H1 (cell line): ENCODE results near the gene CACNB2. TPM values are rescaled to one million over a fixed set of nuclear protein-coding genes. Genes with fewer than 3 reads are reported as not detected.

Experiments used
- CTCF ChIA-PET: fragments of 300-600 bp; sonication (Branson Sonifier 250); formaldehyde crosslinking; loops from one replicate; lab custom pipeline; 2021; ENCODE audit not compliant: partially characterized antibody; lab: Charles Lee
- POLR2A ChIA-PET: fragments of 300-600 bp; sonication (Branson Sonifier 250); formaldehyde crosslinking; loops from one replicate; lab custom pipeline; 2021; ENCODE audit warnings: inconsistent platforms; ENCODE audit not compliant: partially characterized antibody; lab: Charles Lee
- DNase-seq, 2 experiments: peaks; one replicate each; pipeline versions ENCODE4 v3.0.0 to v3.0.0-alpha.2; 2010 to 2022; ENCODE audit warnings: low spot score in 2 of 2, low read depth in 1 of 2, mixed read lengths in 1 of 2
- FAIRE-seq: peaks from 2 replicates; lab custom pipeline; 2011; peaks lifted over from hg19 to GRCh38; lab: Jason Lieb, UNC
- H2AFZ ChIP-seq: 2 replicates; pipeline ENCODE4 v1.8.1; 2012; ENCODE audit warnings: low read length, inconsistent platforms
- H2AK5ac ChIP-seq: 2 replicates; pipeline ENCODE4 v1.6.1; 2013; ENCODE audit warnings: low read depth, low read length
- H2BK120ac ChIP-seq: replicated peaks from 2 replicates; pipeline ENCODE3; 2013; ENCODE audit warnings: low read depth, low read length, inconsistent platforms
- H2BK12ac ChIP-seq: 2 replicates; pipeline ENCODE4 v1.6.1; 2013; ENCODE audit warnings: low read depth, low read length
- H2BK15ac ChIP-seq: 2 replicates; pipeline ENCODE4 v1.6.1; 2013; ENCODE audit warnings: low read length
- H2BK20ac ChIP-seq: 2 replicates; pipeline ENCODE4 v1.6.1; 2013; ENCODE audit warnings: low read length
- H2BK5ac ChIP-seq: 2 replicates; pipeline ENCODE4 v1.6.1; 2013; ENCODE audit warnings: low read depth, low read length
- H3K14ac ChIP-seq: 2 replicates; pipeline ENCODE4 v1.6.1; 2013; ENCODE audit warnings: inconsistent platforms; ENCODE audit not compliant: insufficient read length
- H3K18ac ChIP-seq: 2 replicates; pipeline ENCODE4 v1.6.1; 2013; ENCODE audit warnings: low read length; ENCODE audit errors: extremely low read depth
- H3K23ac ChIP-seq: 2 replicates; pipeline ENCODE4 v1.6.1; 2013; ENCODE audit warnings: inconsistent platforms; ENCODE audit not compliant: insufficient read length
- H3K23me2 ChIP-seq: 2 replicates; pipeline ENCODE4 v1.6.1; 2013; ENCODE audit warnings: low read depth, low read length
- H3K27ac ChIP-seq: 2 replicates; pipeline ENCODE4 v1.6.1; 2011; ENCODE audit warnings: low read depth, low read length, inconsistent platforms
- H3K27me3 ChIP-seq, 4 experiments: replicated peaks in 1 of 4; 1 replicate in 1 of 4; 2 replicates in 3 of 4; pipeline versions ENCODE4 v1.6.1 to v1.8.1; 2011 to 2013; ENCODE audit warnings: low read length in 3 of 4, mild to moderate bottlenecking in 3 of 4, inconsistent platforms in 2 of 4, mixed read lengths in 2 of 4, moderate library complexity in 1 of 4; ENCODE audit not compliant: control insufficient read depth in 3 of 4, insufficient read depth in 3 of 4; ENCODE audit errors: extremely low read depth in 1 of 4
- H3K36me3 ChIP-seq, 4 experiments: 2 replicates each; pipeline versions ENCODE4 v1.6.1 to v1.8.1; 2011 to 2013; ENCODE audit warnings: mild to moderate bottlenecking in 4 of 4, low read length in 3 of 4, moderate library complexity in 2 of 4, control low read depth in 1 of 4, inconsistent platforms in 1 of 4; ENCODE audit not compliant: insufficient read depth in 4 of 4, control insufficient read depth in 2 of 4
- H3K4ac ChIP-seq: replicated peaks from 2 replicates; pipeline ENCODE3; 2013; ENCODE audit warnings: low read length, low read depth, mixed read lengths, inconsistent platforms; ENCODE audit not compliant: insufficient read length
- H3K4me1 ChIP-seq, 4 experiments: replicated peaks in 1 of 4; 1 replicate in 1 of 4; 2 replicates in 3 of 4; pipeline versions ENCODE4 v1.6.1 to v1.8.1; 2011 to 2013; ENCODE audit warnings: low read length in 3 of 4, inconsistent platforms in 2 of 4, mixed read lengths in 1 of 4; ENCODE audit not compliant: insufficient read depth in 4 of 4, control insufficient read depth in 3 of 4
- H3K4me2 ChIP-seq, 2 experiments: 2 replicates each; pipeline versions ENCODE4 v1.6.1 to v1.8.1; 2011 to 2013; ENCODE audit warnings: low read depth in 2 of 2, low read length in 2 of 2, control low read depth in 1 of 2, inconsistent platforms in 1 of 2, mild to moderate bottlenecking in 1 of 2; ENCODE audit not compliant: insufficient read depth in 1 of 2
- H3K4me3 ChIP-seq, 4 experiments: fragments of 200-600, 300-600 bp in 1 of 4; sonication (generic), shearing (Covaris generic), sonication (Bioruptor Twin) in 1 of 4; 2 replicates each; pipeline versions ENCODE4 v1.5.1 to v1.8.1; 2011 to 2016; ENCODE audit warnings: low read length in 4 of 4, low read depth in 3 of 4, control low read depth in 2 of 4, inconsistent platforms in 2 of 4, mild to moderate bottlenecking in 2 of 4, mixed read lengths in 1 of 4, moderate library complexity in 1 of 4; ENCODE audit not compliant: insufficient read depth in 2 of 4; ENCODE audit errors: extremely low read depth in 1 of 4
- H3K56ac ChIP-seq: replicated peaks from 2 replicates; pipeline ENCODE3; 2013; ENCODE audit warnings: low read depth, mild to moderate bottlenecking, mixed read lengths, low read length, inconsistent platforms; ENCODE audit not compliant: insufficient read length
- H3K79me1 ChIP-seq: 2 replicates; pipeline ENCODE4 v1.6.1; 2013; ENCODE audit warnings: low read depth, low read length, control low read depth
- H3K79me2 ChIP-seq, 2 experiments: 2 replicates each; pipeline versions ENCODE4 v1.6.1 to v1.8.1; 2012 to 2013; ENCODE audit warnings: low read length in 2 of 2, mild to moderate bottlenecking in 2 of 2, inconsistent platforms in 1 of 2; ENCODE audit not compliant: insufficient read depth in 2 of 2, control insufficient read depth in 1 of 2
- H3K9ac ChIP-seq, 4 experiments: replicated peaks in 1 of 4; 1 replicate in 1 of 4; 2 replicates in 3 of 4; pipeline versions ENCODE4 v1.6.1 to v1.8.1; 2011 to 2013; ENCODE audit warnings: low read depth in 3 of 4, low read length in 3 of 4, control low read depth in 2 of 4, mild to moderate bottlenecking in 2 of 4, moderate library complexity in 2 of 4, inconsistent platforms in 1 of 4; ENCODE audit errors: extremely low read depth in 1 of 4
- H3K9me3 ChIP-seq, 2 experiments: 2 replicates each; pipeline versions ENCODE4 v1.6.1 to v1.8.1; 2012 to 2013; ENCODE audit warnings: mild to moderate bottlenecking in 2 of 2, moderate library complexity in 2 of 2, control low read depth in 1 of 2, inconsistent platforms in 1 of 2, low read depth in 1 of 2, low read length in 1 of 2, mixed read lengths in 1 of 2; ENCODE audit not compliant: insufficient read depth in 2 of 2
- H4K20me1 ChIP-seq, 2 experiments: replicated peaks in 1 of 2; 2 replicates each; pipeline versions ENCODE3 to v1.8.1; 2011 to 2013; ENCODE audit warnings: inconsistent platforms in 2 of 2, low read length in 2 of 2, mild to moderate bottlenecking in 1 of 2; ENCODE audit not compliant: insufficient read depth in 2 of 2, control insufficient read depth in 1 of 2
- H4K5ac ChIP-seq: 2 replicates; pipeline ENCODE4 v1.6.1; 2013; ENCODE audit warnings: low read length, low read depth, mixed read lengths, inconsistent platforms; ENCODE audit not compliant: insufficient read length
- H4K8ac ChIP-seq: 2 replicates; pipeline ENCODE4 v1.8.0; 2013; ENCODE audit warnings: mild to moderate bottlenecking, moderate library complexity, low read length, inconsistent platforms; ENCODE audit not compliant: insufficient read depth; ENCODE audit errors: extremely low read depth
- H4K91ac ChIP-seq: replicated peaks from 2 replicates; pipeline ENCODE3; 2013; ENCODE audit warnings: low read length, mixed read lengths, inconsistent platforms; ENCODE audit not compliant: insufficient read length
- BRCA1 ChIP-seq: IDR thresholded peaks from 2 replicates; pipeline ENCODE4 v1.6.1; 2012; ENCODE audit warnings: low read depth, low read length, improper control_type of control experiment
- CHD2 ChIP-seq: IDR thresholded peaks from 2 replicates; pipeline ENCODE4 v1.6.1; 2012; ENCODE audit warnings: low read length, improper control_type of control experiment
- CREB1 ChIP-seq: IDR thresholded peaks from 2 replicates; pipeline ENCODE4 v1.6.1; 2012; ENCODE audit warnings: inconsistent platforms
- GTF2F1 ChIP-seq: IDR thresholded peaks from 2 replicates; pipeline ENCODE4 v1.6.1; 2012; ENCODE audit warnings: low read depth, low read length, improper control_type of control experiment, borderline replicate concordance
- HDAC2 ChIP-seq, 2 experiments: fragments of 300-600 bp in 1 of 2; sonication (generic) in 1 of 2; IDR thresholded peaks; 2 replicates each; pipeline ENCODE4 v1.6.1; 2011 to 2012; ENCODE audit warnings: low read depth in 2 of 2, low read length in 2 of 2, mild to moderate bottlenecking in 2 of 2, moderate library complexity in 2 of 2, borderline replicate concordance in 1 of 2, inconsistent platforms in 1 of 2
- HDAC6 ChIP-seq: IDR thresholded peaks from one replicate; pipeline ENCODE4 v1.7.1; 2012; ENCODE audit warnings: low read depth, mild to moderate bottlenecking, inconsistent platforms, low read length, moderate library complexity
- KDM1A ChIP-seq: fragments of 200-600, 300-600 bp; sonication (generic); IDR thresholded peaks from 2 replicates; pipeline ENCODE4 v1.7.1; 2016; ENCODE audit warnings: mild to moderate bottlenecking, low read length, borderline replicate concordance
- KDM5A ChIP-seq: fragments of 200-600 bp; IDR thresholded peaks from 2 replicates; pipeline ENCODE4 v1.7.1; 2012; ENCODE audit warnings: mild to moderate bottlenecking, low read length, inconsistent platforms, mixed read lengths
- RNF2 ChIP-seq: fragments of 200-900, 300-1000 bp; sonication (generic); IDR thresholded peaks from 2 replicates; pipeline ENCODE4 v1.7.1; 2016; ENCODE audit warnings: borderline replicate concordance, low read depth, mild to moderate bottlenecking, antibody characterized with exemption, low read length; ENCODE audit not compliant: poor library complexity, severe bottlenecking; ENCODE audit errors: missing control alignments
- SAP30 ChIP-seq: fragments of 300-600 bp; sonication (generic); IDR thresholded peaks from 2 replicates; pipeline ENCODE4 v1.7.1; 2012; ENCODE audit warnings: low read length, moderate library complexity, mild to moderate bottlenecking, inconsistent platforms; ENCODE audit not compliant: insufficient read depth, insufficient replicate concordance
- SP1 ChIP-seq: IDR thresholded peaks from 2 replicates; pipeline ENCODE4 v1.6.1; 2011; ENCODE audit warnings: low read depth, low read length
- TAF7 ChIP-seq: optimal IDR thresholded peaks from 2 replicates; pipeline ENCODE3; 2011; ENCODE audit warnings: low read depth, mild to moderate bottlenecking, inconsistent platforms, low read length, moderate library complexity, borderline replicate concordance
- TBP ChIP-seq: IDR thresholded peaks from 2 replicates; pipeline ENCODE4 v1.6.1; 2011; ENCODE audit warnings: low read depth, low read length, improper control_type of control experiment
- TCF12 ChIP-seq: IDR thresholded peaks from 2 replicates; pipeline ENCODE4 v1.6.1; 2011; ENCODE audit warnings: low read depth, mild to moderate bottlenecking, low read length
- WGBS, 2 experiments: shearing (Covaris generic) in 1 of 2; methylation state at CpG; one replicate each; pipeline versions ENCODE4 v1.1.6 to v1.1.7; 2013 to 2015; ENCODE audit warnings: low lambda C conversion rate in 2 of 2, mixed read lengths in 2 of 2, inconsistent platforms in 1 of 2, low coverage in 1 of 2, missing lambda C conversion rate in 1 of 2; ENCODE audit not compliant: insufficient replicate concordance in 2 of 2, insufficient coverage in 1 of 2, insufficient read length in 1 of 2; ENCODE audit errors: extremely low coverage in 1 of 2, missing lambda C conversion rate in 1 of 2; 5-methylcytosine and 5-hydroxymethylcytosine counted together
- polyA plus RNA-seq, 7 experiments: library from polyadenylated mRNA; depleted of rRNA in 3 of 7; stranded (reverse) in 5 of 7; unstranded in 2 of 7; fragments of >200 nt in 5 of 7; fragments of 200-250 nt in 2 of 7; gene quantifications; 1 replicate in 5 of 7; 2 replicates in 1 of 7; 4 replicates in 1 of 7; pipeline versions ENCODE4 v1.2.1 to v1.2.3, GENCODE V29; 2011 to 2013; ENCODE audit warnings: missing spikeins in 2 of 7, mixed read lengths in 2 of 7
- total RNA-seq: library from RNA; stranded (reverse); fragmentation: NEBNext Ultra II Directional; extraction: Animal tissue kit (Norgen Biotek cat#: 25700); gene quantifications from 2 replicates; pipeline ENCODE4 v1.2.1, GENCODE V29; 2021

The CACNB2 gene
- total and polyA plus RNA-seq, 2 of the 8 experiments (the other 6 are each of a cell fraction or from before 2014, with no cell fraction given) = 2.4 to 3.2 TPM

- no peaks in the 10 kb centered on the region for H3K79me2 ChIP-seq
- WGBS, 2 experiments = 85% methylated on average over 6 of the region's 6 CpGs; no CpG with 5 or more reads in 1 of the 2 experiments
- H3K9me3 ChIP-seq = no peaks in the 10 kb centered on the region
- H3K23me2 ChIP-seq = no peaks in the 10 kb centered on the region; the same call in 1 of the 2 replicates
- ChIA-PET CTCF (interaction anchor here (0.7 kb wide), 1 partner anchor 16 kb away, joined by 3 read pairs; no protein-coding TSS in a partner anchor), POLR2A (no interaction called here)
- H3K79me1 ChIP-seq = no peaks in the 10 kb centered on the region
- H3K18ac ChIP-seq = no peak overlapping the region
- no peak overlapping the region for H3K23ac ChIP-seq
- H4K20me1 ChIP-seq = no peaks in the 10 kb centered on the region
- no peak overlapping the region for H4K8ac ChIP-seq
- no peak overlapping the region for H2BK12ac ChIP-seq
- no peak for FAIRE-seq
- DNase-seq = no peak
- H2BK20ac ChIP-seq = no peak overlapping the region
- no peaks in the 10 kb centered on the region for H3K27me3 ChIP-seq
- H3K27ac ChIP-seq = no peak overlapping the region
- no peak overlapping the region for H4K5ac ChIP-seq
- no peaks in the 10 kb centered on the region for H3K4me1 ChIP-seq
- H2BK15ac ChIP-seq = no peak overlapping the region
- H2AK5ac ChIP-seq = no peak overlapping the region
- no peak overlapping the region for H3K4ac ChIP-seq
- TF ChIP-seq HDAC6 (no peak), BRCA1 (no peak), KDM5A (no peak), HDAC2 (IDR thresholded peaks at IDR 0.05; ENCODE audit: borderline replicate concordance in 1 of 2, low read depth in 2 of 2, low read length in 2 of 2) (no peak), CREB1 (no peak), CHD2 (no peak), GTF2F1 (no peak), KDM1A (no peak), SAP30 (no peak), TAF7 (no peak), SP1 (no peak), RNF2 (no peak), TCF12 (no peak), TBP (no peak)
- no peak overlapping the region for H2BK5ac ChIP-seq
- H3K9ac ChIP-seq = no peak overlapping the region
- no peak overlapping the region for H2AFZ ChIP-seq
- H3K4me2 ChIP-seq = no peak overlapping the region
- H4K91ac ChIP-seq = no peak overlapping the region
- H3K14ac ChIP-seq = no peak overlapping the region
- H3K36me3 ChIP-seq = no peaks in the 10 kb centered on the region
- H2BK120ac ChIP-seq = no peak overlapping the region
- no peak overlapping the region for H3K4me3 ChIP-seq
- H3K56ac ChIP-seq = no peak overlapping the region
Observed at GRCh38 chr10:18179891-18180290, 39.7 kb downstream of the CACNB2 start.
